ENCODE data around the gene PRUNE2. TPM values are rescaled to one million over a fixed set of nuclear protein-coding genes. Genes with fewer than 3 reads are reported as not detected.

The PRUNE2 gene
- total RNA-seq, 2 donors from 2014 or later: 0.24 to 0.39 TPM

DNA sequence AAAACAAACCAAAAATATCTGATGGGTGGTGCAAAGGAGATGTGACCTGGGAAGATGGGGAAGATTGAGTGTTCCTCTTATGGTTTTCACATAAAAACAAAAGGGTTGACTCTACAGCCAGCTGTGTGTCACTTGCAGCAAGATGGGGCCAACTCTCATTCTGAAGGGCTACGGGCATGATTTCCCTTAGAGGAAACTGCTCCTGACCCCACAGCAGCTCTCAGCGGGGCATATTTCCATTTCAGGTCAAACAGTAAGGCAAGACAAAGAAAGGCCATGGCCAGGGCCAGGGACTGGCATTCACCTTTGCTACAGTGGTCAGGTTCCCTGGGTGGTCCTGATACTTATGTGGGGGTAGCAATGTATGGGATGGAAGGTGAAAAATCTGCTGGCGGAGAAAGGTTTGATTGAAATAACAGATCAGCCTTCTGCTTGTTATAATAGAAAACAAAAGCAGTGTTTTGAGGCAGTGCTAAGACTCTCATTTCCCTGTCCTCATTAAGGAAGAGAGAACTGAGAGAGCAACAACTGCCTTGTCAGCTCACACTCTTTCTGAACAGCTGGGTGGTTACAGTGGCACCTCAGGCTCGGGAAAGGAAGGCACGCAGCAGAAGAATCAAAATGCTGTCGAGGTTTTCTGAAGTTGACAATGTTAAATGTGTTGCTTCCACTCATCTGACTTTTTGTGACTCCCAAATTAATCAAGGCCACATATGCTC is 262.4 kb downstream of the PRUNE2 start:
- H3K36me3 Mint-ChIP-seq (ENCODE audit: low read depth): no peaks in the 10 kb centered on the region
- no peaks in the 10 kb centered on the region for H3K4me1 Mint-ChIP-seq
- no peak overlapping the region for H3K4me3 Mint-ChIP-seq
- no peak overlapping the region for H3K27ac Mint-ChIP-seq
- H3K27me3 Mint-ChIP-seq: no peaks in the 10 kb centered on the region
- no peaks in the 10 kb centered on the region for H3K9me3 Mint-ChIP-seq
- no peak for ATAC-seq (replicated peaks)

DNA sequence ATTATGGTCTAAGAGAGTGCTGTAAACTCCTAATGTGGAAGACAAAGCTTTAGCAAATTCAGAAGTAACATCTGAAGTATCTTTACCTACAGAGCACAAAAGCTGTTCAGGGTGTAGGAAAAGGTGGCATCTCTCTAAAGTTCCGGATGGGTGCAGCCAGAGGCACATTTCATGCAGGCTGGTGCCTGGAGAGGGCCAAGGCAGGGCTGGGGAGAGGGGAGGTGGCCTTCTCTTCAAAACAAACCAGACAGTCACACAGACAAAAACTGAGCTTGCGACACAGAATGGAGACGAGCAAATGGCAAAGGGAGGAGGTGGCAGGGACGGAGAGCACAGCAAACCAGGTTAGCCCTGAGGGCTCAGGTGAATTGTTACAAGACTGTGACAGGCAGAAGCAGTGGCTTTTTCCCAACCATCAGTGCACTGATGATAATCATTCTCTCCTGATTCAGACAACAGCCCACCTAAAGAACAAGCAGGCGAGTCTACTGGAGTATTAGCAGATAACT is 263.2 kb downstream of the PRUNE2 start:
- no peaks in the 10 kb centered on the region for H3K4me1 Mint-ChIP-seq
- H3K36me3 Mint-ChIP-seq (ENCODE audit: low read depth): no peaks in the 10 kb centered on the region
- no peak overlapping the region for H3K4me3 Mint-ChIP-seq
- H3K27ac Mint-ChIP-seq: no peak overlapping the region
- no peaks in the 10 kb centered on the region for H3K9me3 Mint-ChIP-seq
- no peaks in the 10 kb centered on the region for H3K27me3 Mint-ChIP-seq
- no peak for ATAC-seq (replicated peaks)

DNA sequence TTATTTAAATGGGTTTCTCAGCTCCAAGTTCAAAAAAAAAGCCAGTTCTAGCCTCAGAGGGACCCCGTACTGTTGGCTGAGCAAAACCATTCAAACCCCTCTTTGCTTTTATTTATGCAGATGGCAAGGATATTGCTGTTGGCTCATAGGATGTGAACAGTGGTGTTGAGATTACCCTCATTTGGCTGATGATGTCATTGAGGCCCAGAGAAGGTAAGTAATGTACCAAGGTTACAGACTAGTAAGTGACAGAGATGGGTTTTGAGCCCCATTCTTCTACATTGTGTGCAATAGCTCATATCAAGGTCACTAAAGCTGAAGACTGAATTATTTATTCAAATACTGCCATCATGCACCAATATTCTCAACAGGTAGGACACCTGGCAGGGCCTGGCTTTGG is 263.8 kb downstream of the PRUNE2 start:
- H3K27me3 Mint-ChIP-seq: no peaks in the 10 kb centered on the region
- H3K9me3 Mint-ChIP-seq: no peaks in the 10 kb centered on the region
- no peak overlapping the region for H3K27ac Mint-ChIP-seq

DNA sequence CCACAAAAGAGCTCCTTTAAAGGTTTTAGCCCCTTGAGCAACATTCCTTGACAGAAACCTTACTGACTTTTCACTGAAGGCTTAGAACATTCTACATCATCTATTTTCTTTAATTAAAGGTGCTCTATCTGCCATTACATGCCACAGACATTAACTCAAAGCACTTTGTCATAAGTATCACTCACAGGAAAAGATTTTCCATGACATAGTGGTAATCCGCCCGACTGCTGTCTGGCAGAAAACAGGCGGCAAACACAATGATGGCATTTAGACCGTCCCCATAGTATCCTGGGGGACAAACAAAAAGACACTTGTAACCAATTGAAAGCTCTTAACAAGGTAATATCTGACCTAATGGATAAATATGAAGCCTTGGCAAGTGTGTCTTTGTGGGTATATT is 267.9 kb downstream of the PRUNE2 start:
- Mint-ChIP-seq H3K36me3 (ENCODE audit: low read depth) (no peaks in the 10 kb centered on the region), H3K9me3 (no peaks in the 10 kb centered on the region), H3K4me3 (no peak overlapping the region), H3K27me3 (no peaks in the 10 kb centered on the region), H3K27ac (no peak overlapping the region), H3K4me1 (peaks cover 5% of the 10 kb centered on the region)
- no peak for ATAC-seq (replicated peaks)

More for the DNA sequence above, 263.8 kb downstream of the PRUNE2 start:
- ATAC-seq (replicated peaks): no peak
- Mint-ChIP-seq H3K4me1 (peaks cover 5% of the 10 kb centered on the region), H3K4me3 (no peak overlapping the region), H3K36me3 (ENCODE audit: low read depth) (no peaks in the 10 kb centered on the region)

DNA sequence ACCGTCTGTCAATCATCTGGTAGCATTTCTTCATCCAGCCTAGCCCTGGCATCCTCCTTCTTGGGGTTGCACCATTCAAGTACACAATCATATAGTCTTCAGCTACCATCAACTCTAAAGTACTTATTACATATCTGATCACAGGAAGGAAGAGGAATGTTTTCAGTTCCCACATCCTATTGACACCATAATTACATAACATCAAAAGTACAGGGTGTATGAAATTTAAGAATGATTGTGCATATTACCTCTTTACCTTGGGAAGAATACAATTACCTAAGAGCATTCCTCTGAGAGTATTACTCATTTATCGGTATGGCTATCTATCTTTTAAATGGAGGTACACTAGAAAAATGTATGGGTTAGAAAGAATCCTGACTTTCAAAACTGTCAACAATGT is 268.5 kb downstream of the PRUNE2 start:
- Mint-ChIP-seq H3K9me3 (no peaks in the 10 kb centered on the region), H3K36me3 (ENCODE audit: low read depth) (no peaks in the 10 kb centered on the region), H3K27ac (no peak overlapping the region), H3K4me3 (no peak overlapping the region), H3K27me3 (no peaks in the 10 kb centered on the region), H3K4me1 (peaks cover 5% of the 10 kb centered on the region)
- no peak for ATAC-seq (replicated peaks)

DNA sequence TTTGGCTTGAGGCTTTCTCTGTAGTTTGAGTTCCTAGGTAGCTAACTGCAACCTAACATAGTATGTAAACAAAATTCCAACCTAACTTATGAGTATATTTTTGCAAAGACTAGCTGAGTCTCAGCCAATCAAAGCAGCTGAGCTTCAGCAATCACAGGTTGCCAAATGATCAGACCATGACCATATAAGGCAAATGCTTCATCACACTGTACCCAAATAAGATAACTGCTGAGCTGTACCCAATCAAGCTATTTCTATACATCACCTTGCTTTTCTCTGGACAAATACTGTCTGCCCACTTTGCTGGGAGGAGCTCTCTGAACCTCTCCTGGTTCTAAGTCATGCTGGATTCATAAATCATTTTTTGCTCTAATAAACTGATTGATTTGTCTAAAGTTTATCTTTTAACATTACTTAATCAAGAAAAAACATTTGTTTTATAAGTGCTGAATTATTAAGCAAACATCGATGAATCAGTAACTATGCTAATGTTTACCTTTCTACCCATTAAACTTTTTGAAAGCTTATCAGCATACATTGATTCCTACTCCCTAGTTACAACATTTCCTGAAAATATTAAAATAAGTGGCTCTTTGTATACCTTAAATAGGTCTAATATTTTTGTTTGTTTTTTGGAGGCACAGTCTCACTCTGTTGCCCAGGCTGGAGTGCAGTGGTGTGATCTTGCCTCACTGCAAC is 271.4 kb downstream of the PRUNE2 start:
- Mint-ChIP-seq H3K9me3 (no peaks in the 10 kb centered on the region), H3K27me3 (peaks cover 4% of the 10 kb centered on the region), H3K4me1 (peaks cover 8% of the 10 kb centered on the region), H3K4me3 (no peak overlapping the region), H3K27ac (no peak overlapping the region), H3K36me3 (ENCODE audit: low read depth) (no peaks in the 10 kb centered on the region)
- ATAC-seq (replicated peaks): peak; percentile 34

DNA sequence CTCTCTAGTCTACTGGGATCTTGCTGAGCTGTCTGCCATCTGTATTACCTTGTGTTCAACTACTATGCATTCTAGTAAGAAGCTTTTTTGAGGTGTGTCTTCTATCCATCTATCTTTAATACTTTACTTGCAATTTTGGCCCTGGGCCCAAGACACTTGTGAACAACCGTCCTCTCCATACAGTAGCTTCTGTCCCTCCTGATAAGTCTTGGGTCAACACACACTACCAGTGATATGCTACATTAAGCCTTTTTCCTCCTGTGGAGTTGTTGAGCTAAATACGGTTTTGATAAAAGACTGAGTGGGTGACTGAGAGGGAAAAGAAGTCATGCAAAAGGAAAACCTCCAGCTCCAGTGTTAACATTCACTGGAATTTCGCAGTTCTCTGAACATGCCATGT is 275.0 kb downstream of the PRUNE2 start:
- ATAC-seq (replicated peaks): no peak
- Mint-ChIP-seq H3K27ac (no peak overlapping the region), H3K4me3 (no peak overlapping the region), H3K36me3 (ENCODE audit: low read depth) (no peaks in the 10 kb centered on the region), H3K27me3 (peaks cover 4% of the 10 kb centered on the region), H3K4me1 (peaks cover 4% of the 10 kb centered on the region), H3K9me3 (no peaks in the 10 kb centered on the region)

DNA sequence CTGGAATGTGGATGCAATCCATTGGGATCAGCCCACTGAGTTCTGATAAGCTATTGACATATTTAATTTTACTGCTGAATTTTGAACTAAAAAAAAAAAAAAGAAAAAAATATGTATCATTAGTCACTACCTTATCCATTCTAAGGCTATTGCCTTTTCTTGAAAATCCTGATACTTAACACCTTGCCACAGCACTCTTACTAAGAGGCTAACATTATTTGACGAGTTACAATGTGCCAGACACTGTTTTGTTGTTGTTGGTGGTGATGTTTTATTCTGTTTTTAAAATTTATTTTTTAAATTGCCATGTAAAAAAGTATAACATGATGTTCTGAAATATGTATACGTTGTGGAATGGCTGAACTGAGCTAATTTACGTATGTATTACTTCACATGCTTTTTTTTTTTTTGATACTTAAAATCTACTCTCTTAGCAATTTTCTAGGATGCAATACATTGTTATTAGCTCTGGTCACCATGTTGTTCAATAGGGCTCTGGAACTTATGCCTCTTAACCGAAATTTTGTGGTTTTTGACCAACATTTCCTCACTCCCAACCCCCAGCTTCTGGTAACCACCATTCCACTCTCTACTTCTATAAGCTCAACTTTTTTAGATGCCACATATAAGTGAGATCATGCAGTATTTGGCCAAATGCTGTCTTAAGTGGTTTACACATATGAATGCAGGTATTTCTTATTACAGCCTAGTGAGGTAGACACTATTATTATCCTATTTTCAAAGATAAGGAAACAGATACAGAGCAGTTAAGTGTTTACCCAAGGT is 276.5 kb downstream of the PRUNE2 start:
- Mint-ChIP-seq H3K9me3 (no peaks in the 10 kb centered on the region), H3K27ac (no peak overlapping the region), H3K4me3 (no peak overlapping the region), H3K27me3 (peaks cover 4% of the 10 kb centered on the region), H3K4me1 (peaks cover 4% of the 10 kb centered on the region), H3K36me3 (ENCODE audit: low read depth) (no peaks in the 10 kb centered on the region)
- peak; percentile 11 for ATAC-seq (replicated peaks)

DNA sequence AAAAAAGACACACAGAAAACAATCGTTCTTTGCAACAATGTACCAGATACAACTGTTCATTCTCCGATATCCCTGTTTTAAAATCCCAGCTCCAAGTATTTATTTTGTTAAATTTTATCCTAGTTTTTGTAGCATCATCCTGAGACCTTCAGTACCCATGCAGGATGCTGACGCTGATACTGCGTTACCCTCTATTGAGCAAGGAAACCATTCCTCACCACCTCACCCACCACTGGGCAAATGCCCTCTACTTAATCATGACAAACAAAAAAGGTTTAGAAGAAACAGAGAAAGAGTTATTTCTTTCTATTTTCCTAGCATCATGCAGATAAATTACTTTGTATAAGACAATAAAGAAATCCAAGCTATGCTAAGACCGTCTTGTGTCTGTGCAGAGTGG is 277.8 kb downstream of the PRUNE2 start:
- ATAC-seq (replicated peaks): no peak
- Mint-ChIP-seq H3K27me3 (peaks cover 4% of the 10 kb centered on the region), H3K4me3 (no peak overlapping the region), H3K4me1 (peaks cover 4% of the 10 kb centered on the region), H3K36me3 (ENCODE audit: low read depth) (no peaks in the 10 kb centered on the region), H3K9me3 (no peaks in the 10 kb centered on the region), H3K27ac (no peak overlapping the region)

DNA sequence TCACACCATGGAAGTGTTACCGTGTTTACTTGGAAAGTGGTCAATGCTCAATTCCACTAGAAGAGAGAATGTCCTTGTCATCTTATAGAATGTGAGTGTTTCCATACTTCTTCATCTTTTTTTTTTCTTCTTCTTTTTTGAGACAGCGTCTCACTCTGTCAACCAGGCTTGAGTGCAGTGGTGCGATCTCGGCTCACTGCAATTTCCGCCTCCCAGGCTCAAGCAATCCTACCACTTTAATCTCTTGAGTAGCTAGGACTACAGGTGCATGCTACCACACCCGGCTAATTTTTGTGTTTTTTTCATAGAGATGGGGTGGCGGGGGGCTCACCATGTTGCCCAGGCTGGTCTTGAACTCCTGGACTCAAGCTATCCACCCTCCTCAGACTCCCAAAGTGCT is 278.9 kb downstream of the PRUNE2 start:
- Mint-ChIP-seq H3K27me3 (peaks cover 4% of the 10 kb centered on the region), H3K36me3 (ENCODE audit: low read depth) (no peaks in the 10 kb centered on the region), H3K4me1 (peaks cover 4% of the 10 kb centered on the region), H3K4me3 (no peak overlapping the region), H3K27ac (no peak overlapping the region), H3K9me3 (no peaks in the 10 kb centered on the region)
- ATAC-seq (replicated peaks): no peak

DNA sequence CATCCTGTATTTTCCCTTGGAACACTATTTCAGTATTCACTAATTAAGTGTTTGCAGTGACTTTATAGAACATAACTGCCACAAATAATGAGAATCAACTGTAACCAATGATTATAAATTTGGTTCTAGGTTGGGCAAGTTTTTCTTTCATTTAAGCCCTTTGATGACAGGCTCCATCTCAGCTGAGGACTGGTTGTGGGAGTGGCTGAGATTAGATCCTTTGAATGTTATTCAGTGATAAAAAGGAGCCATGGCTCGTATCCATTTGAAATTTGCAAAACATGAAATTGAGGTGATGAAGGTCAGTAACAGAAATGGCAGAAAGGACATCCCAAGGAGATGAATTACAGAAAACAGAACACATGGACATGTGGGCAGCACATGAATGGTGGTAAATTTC is 279.8 kb downstream of the PRUNE2 start:
- Mint-ChIP-seq H3K27me3 (peaks cover 4% of the 10 kb centered on the region), H3K36me3 (ENCODE audit: low read depth) (no peaks in the 10 kb centered on the region), H3K27ac (no peak overlapping the region), H3K4me1 (peaks cover 4% of the 10 kb centered on the region), H3K4me3 (no peak overlapping the region), H3K9me3 (no peaks in the 10 kb centered on the region)
- no peak for ATAC-seq (replicated peaks)

DNA sequence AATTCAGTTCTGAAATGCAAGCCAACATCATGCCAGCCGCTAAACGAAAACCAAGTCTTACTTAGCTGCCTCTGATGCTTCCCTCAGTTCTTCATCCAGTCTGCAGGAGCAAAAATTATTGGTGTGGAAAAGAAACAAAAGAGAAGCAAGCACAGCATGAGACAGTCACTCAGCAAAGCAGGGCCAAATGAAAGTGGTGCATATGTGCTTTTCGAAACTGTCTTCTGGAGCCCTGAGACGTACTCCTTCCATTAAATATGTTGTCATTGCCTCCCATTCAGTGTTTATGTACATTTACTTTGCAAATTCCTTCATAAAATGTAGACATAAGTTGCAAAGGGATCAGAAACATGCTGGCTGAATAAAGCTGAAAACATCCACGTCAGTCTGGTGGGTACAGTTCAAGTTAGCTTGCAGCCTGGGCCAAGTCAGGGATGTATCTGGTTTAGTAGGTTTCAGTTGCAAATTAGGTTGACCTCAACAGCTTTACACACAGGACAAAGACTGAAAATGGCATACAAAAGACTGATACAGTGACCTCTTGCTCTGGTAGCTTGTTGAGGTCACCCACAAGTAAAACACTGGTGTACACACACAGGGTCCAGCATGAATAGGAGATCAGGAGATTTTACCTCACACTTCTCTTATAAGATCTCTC is 281.4 kb downstream of the PRUNE2 start:
- H3K4me3 Mint-ChIP-seq: no peak overlapping the region

DNA sequence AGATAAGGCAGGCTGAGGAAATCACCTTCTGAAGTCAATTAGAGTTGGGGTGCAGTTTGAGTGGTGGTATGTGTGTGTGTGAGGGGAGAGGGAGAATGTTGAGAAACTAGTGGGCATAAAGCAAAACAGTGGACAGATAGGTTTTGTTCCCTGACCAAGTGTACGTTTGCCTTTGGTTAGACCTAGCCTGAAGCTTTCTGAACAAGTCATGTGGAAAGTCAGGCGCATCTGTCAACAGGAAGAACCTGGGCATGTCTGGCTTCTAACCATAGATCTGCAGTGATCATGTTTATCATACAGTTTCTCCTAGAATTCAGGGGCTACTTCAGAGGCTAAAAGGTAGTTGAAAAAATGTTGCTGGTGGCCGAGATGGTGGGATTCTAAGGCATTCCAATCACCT is 284.9 kb downstream of the PRUNE2 start:
- Mint-ChIP-seq H3K36me3 (ENCODE audit: low read depth) (no peaks in the 10 kb centered on the region), H3K4me1 (no peaks in the 10 kb centered on the region), H3K9me3 (no peaks in the 10 kb centered on the region), H3K4me3 (no peak overlapping the region), H3K27ac (no peak overlapping the region), H3K27me3 (peaks cover 11% of the 10 kb centered on the region)
- ATAC-seq (replicated peaks): no peak

More for the DNA sequence above, 281.4 kb downstream of the PRUNE2 start:
- no peaks in the 10 kb centered on the region for H3K9me3 Mint-ChIP-seq
- H3K36me3 Mint-ChIP-seq (ENCODE audit: low read depth): no peaks in the 10 kb centered on the region
- H3K27me3 Mint-ChIP-seq: peaks cover 5% of the 10 kb centered on the region
- no peak overlapping the region for H3K27ac Mint-ChIP-seq
- H3K4me1 Mint-ChIP-seq: peaks cover 2% of the 10 kb centered on the region
- no peak for ATAC-seq (replicated peaks)

DNA sequence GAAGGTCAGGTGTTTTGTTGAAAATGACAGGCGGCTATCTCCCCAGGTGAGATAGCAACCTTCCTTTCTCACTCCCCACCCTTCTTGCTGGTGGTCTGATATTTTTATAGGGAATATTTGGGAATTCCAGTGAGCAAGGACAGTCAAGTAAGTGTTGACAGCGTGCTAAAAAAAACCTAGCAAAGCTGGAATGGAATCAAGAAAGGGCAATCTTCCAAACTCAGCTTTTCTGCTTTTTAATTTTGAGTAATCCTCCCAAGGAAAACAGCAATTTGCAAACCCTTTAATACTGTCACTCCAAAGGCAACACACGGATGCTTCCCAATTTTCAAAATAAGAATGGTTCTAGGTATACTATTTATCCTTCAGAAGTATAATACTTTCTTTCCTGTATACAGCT is 285.3 kb downstream of the PRUNE2 start:
- H3K4me1 Mint-ChIP-seq: no peaks in the 10 kb centered on the region
- no peaks in the 10 kb centered on the region for H3K9me3 Mint-ChIP-seq
- no peaks in the 10 kb centered on the region for H3K36me3 Mint-ChIP-seq (ENCODE audit: low read depth)
- no peak overlapping the region for H3K4me3 Mint-ChIP-seq
- H3K27ac Mint-ChIP-seq: no peak overlapping the region
- no peak for ATAC-seq (replicated peaks)
- peaks cover 11% of the 10 kb centered on the region for H3K27me3 Mint-ChIP-seq
